Fibroblast of lung (primary cell): ENCODE measurements around the gene SF3B5. TPM values are rescaled to one million over a fixed set of nuclear protein-coding genes. Genes with fewer than 3 reads are reported as not detected.

Experiments
- DNase-seq, 2 donors: peaks; one replicate each; pipeline versions ENCODE4 v3.0.0 to v3.0.0-alpha.2; 2010; ENCODE audit warnings: low read depth in 2 of 2
- H2AFZ ChIP-seq: 2 replicates; pipeline ENCODE4 v1.5.1; 2012; ENCODE audit warnings: low read length, control low read depth, inconsistent platforms
- H3K27ac ChIP-seq: 2 replicates; pipeline ENCODE4 v1.5.1; 2011; ENCODE audit warnings: low read length, control low read depth; ENCODE audit not compliant: insufficient read depth
- H3K27me3 ChIP-seq: 2 replicates; pipeline ENCODE4 v1.5.1; 2011; ENCODE audit warnings: mild to moderate bottlenecking, low read length; ENCODE audit not compliant: control insufficient read depth, insufficient read depth
- H3K36me3 ChIP-seq: 2 replicates; pipeline ENCODE4 v1.5.1; 2011; ENCODE audit warnings: low read length; ENCODE audit not compliant: control insufficient read depth, insufficient read depth
- H3K4me1 ChIP-seq: 2 replicates; pipeline ENCODE4 v1.5.1; 2011; ENCODE audit warnings: low read length; ENCODE audit not compliant: control insufficient read depth, insufficient read depth; ENCODE audit errors: extremely low read depth
- H3K4me2 ChIP-seq: 2 replicates; pipeline ENCODE4 v1.5.1; 2011; ENCODE audit warnings: low read length, control low read depth; ENCODE audit not compliant: insufficient read depth; ENCODE audit errors: extremely low read depth
- H3K4me3 ChIP-seq, 4 experiments: fragments of 200-600 bp in 1 of 4; sonication (generic) in 1 of 4; replicated peaks in 1 of 4; 2 replicates each; pipeline ENCODE4 v1.5.1; 2011 to 2016; ENCODE audit warnings: low read length in 4 of 4, low read depth in 3 of 4, mild to moderate bottlenecking in 3 of 4, control low read depth in 2 of 4, inconsistent platforms in 1 of 4, mixed read lengths in 1 of 4; ENCODE audit not compliant: insufficient read depth in 1 of 4; ENCODE audit errors: control extremely low read depth in 1 of 4
- H3K79me2 ChIP-seq: 2 replicates; pipeline ENCODE4 v1.5.1; 2012; ENCODE audit warnings: mild to moderate bottlenecking, low read length, inconsistent platforms; ENCODE audit not compliant: control insufficient read depth, insufficient read depth
- H3K9ac ChIP-seq: 2 replicates; pipeline ENCODE4 v1.5.1; 2011; ENCODE audit warnings: mild to moderate bottlenecking, low read length, control low read depth; ENCODE audit not compliant: insufficient read depth
- H3K9me3 ChIP-seq: 2 replicates; pipeline ENCODE4 v1.5.1; 2012; ENCODE audit warnings: low read depth, low read length; ENCODE audit not compliant: control insufficient read depth, insufficient read depth
- H4K20me1 ChIP-seq: 2 replicates; pipeline ENCODE4 v1.5.1; 2011; ENCODE audit warnings: low read length; ENCODE audit not compliant: control insufficient read depth, insufficient read depth; ENCODE audit errors: extremely low read depth
- EZH2 ChIP-seq: IDR thresholded peaks from 2 replicates; pipeline ENCODE4 v1.5.1; 2012; ENCODE audit warnings: low read length, control low read depth, mild to moderate bottlenecking; ENCODE audit errors: missing control alignments
- polyA plus RNA-seq, 2 donors: library from polyadenylated mRNA; depleted of rRNA in 1 of 2; stranded (reverse) in 1 of 2; unstranded in 1 of 2; fragments of >200 nt; gene quantifications; 2 replicates each; pipeline ENCODE4 v1.2.1, GENCODE V29; 2011 to 2012; ENCODE audit warnings: missing spikeins in 1 of 2
- total RNA-seq: library from RNA; depleted of rRNA; stranded (reverse); fragments of >200 nt; gene quantifications from 2 replicates; pipeline ENCODE4 v1.2.1, GENCODE V29; 2014
- TF ChIP-seq, protein P1 (sequence below), 2 donors: IDR thresholded peaks in 1 of 2; conservative IDR thresholded peaks in 1 of 2; 1 replicate in 1 of 2; 2 replicates in 1 of 2; pipeline ENCODE4 v1.5.1; 2011 to 2012; ENCODE audit warnings: low read length in 2 of 2, control low read depth in 1 of 2, inconsistent platforms in 1 of 2, low read depth in 1 of 2, mild to moderate bottlenecking in 1 of 2

The SF3B5 gene
- total and polyA plus RNA-seq, 2 donors (not counting 1 experiment from before 2014, with no cell fraction given): 75.1 to 148 TPM

DNA sequence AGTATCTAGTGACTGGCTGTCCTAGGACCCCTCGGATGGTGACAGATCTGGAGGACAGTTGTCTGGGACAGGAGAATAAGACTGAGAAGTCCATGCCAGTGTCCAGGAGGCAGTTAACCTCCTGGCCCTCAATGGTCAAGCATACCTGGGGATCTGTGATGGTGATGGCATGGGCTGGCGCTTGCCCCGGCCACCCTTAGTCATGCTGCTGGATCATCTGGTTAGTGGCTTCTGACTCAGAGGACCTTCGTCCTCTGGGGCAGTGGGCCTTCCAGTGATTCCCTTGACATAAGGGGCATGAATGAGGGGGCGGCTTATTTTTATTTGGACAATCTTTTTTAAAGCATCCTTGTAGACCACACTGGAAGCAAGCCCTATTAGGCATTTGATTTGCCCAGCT, 24.0 kb upstream of the SF3B5 start:
- H3K9ac ChIP-seq: no peak overlapping the region
- no peaks in the 10 kb centered on the region for H4K20me1 ChIP-seq
- DNase-seq: no peak
- H3K27me3 ChIP-seq: no peaks in the 10 kb centered on the region
- no peaks in the 10 kb centered on the region for H3K9me3 ChIP-seq
- H3K36me3 ChIP-seq: no peaks in the 10 kb centered on the region
- no peak overlapping the region for H3K27ac ChIP-seq
- no peak overlapping the region for H3K4me3 ChIP-seq
- H3K4me2 ChIP-seq: no peak overlapping the region
- H2AFZ ChIP-seq: no peak overlapping the region
- TF ChIP-seq, protein P1, sequence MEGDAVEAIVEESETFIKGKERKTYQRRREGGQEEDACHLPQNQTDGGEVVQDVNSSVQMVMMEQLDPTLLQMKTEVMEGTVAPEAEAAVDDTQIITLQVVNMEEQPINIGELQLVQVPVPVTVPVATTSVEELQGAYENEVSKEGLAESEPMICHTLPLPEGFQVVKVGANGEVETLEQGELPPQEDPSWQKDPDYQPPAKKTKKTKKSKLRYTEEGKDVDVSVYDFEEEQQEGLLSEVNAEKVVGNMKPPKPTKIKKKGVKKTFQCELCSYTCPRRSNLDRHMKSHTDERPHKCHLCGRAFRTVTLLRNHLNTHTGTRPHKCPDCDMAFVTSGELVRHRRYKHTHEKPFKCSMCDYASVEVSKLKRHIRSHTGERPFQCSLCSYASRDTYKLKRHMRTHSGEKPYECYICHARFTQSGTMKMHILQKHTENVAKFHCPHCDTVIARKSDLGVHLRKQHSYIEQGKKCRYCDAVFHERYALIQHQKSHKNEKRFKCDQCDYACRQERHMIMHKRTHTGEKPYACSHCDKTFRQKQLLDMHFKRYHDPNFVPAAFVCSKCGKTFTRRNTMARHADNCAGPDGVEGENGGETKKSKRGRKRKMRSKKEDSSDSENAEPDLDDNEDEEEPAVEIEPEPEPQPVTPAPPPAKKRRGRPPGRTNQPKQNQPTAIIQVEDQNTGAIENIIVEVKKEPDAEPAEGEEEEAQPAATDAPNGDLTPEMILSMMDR (conservative IDR thresholded peaks at IDR 0.05 in 1 of 2, IDR thresholded peaks at IDR 0.05 in 1 of 2; ENCODE audit: low read depth in 1 of 2, low read length in 2 of 2): no peak
- TF ChIP-seq EZH2: no peak
- H3K4me1 ChIP-seq: no peaks in the 10 kb centered on the region
- no peaks in the 10 kb centered on the region for H3K79me2 ChIP-seq

DNA sequence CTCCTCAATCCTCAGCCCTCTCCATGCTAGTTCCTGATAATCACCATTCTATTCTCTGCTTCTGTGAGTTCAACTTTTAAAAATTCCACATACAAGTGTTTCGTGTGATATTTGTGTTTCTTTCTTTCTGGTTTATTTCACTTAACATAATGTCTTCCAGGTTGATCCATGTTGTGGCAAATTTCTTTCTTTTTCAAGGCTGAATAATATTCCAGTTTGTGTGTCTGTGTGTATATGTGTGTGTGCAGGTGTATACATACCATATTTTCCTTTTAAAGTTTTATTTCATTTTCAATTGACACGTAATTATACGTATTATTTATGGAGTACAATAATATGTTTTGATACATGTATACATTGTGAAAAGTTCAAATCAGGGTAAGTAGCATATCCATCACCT, 19.8 kb upstream of the SF3B5 start:
- TF ChIP-seq EZH2: no peak
- TF ChIP-seq, protein P1 (conservative IDR thresholded peaks at IDR 0.05 in 1 of 2, IDR thresholded peaks at IDR 0.05 in 1 of 2; ENCODE audit: low read depth in 1 of 2, low read length in 2 of 2): no peak
- no peaks in the 10 kb centered on the region for H3K27me3 ChIP-seq
- H3K4me1 ChIP-seq: no peaks in the 10 kb centered on the region
- DNase-seq: no peak
- no peaks in the 10 kb centered on the region for H3K36me3 ChIP-seq
- H3K79me2 ChIP-seq: no peaks in the 10 kb centered on the region
- H3K4me2 ChIP-seq: no peak overlapping the region
- no peak overlapping the region for H3K27ac ChIP-seq
- no peak overlapping the region for H3K9ac ChIP-seq
- H2AFZ ChIP-seq: no peak overlapping the region
- H4K20me1 ChIP-seq: no peaks in the 10 kb centered on the region
- no peak overlapping the region for H3K4me3 ChIP-seq
- H3K9me3 ChIP-seq: no peaks in the 10 kb centered on the region

DNA sequence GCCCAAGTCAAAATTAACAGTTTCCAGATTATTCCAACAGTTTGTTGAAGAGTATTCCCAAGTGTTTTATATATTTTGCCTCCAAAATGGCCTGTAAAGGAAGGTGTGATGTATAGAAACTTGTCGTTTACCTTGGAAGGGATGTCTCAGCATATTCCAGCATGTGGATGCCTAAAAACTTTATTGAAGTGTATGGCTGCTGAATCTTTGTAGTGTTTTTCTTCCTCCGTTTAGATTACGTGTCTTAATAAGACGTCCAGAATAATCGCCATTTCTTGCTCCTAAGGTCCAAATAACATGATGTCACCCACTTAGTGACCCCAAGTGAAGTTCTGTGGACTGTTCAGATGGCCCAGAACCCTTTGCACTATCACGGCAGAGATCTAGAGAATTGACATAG, 18.0 kb upstream of the SF3B5 start:
- no peak overlapping the region for H3K4me3 ChIP-seq
- no peak overlapping the region for H2AFZ ChIP-seq
- no peaks in the 10 kb centered on the region for H3K79me2 ChIP-seq
- no peaks in the 10 kb centered on the region for H3K36me3 ChIP-seq
- no peaks in the 10 kb centered on the region for H3K9me3 ChIP-seq
- H4K20me1 ChIP-seq: no peaks in the 10 kb centered on the region
- no peaks in the 10 kb centered on the region for H3K27me3 ChIP-seq
- H3K9ac ChIP-seq: no peak overlapping the region
- TF ChIP-seq EZH2: no peak
- TF ChIP-seq, protein P1 (conservative IDR thresholded peaks at IDR 0.05 in 1 of 2, IDR thresholded peaks at IDR 0.05 in 1 of 2; ENCODE audit: low read depth in 1 of 2, low read length in 2 of 2): no peak
- no peaks in the 10 kb centered on the region for H3K4me1 ChIP-seq
- H3K4me2 ChIP-seq: no peak overlapping the region
- DNase-seq: no peak
- H3K27ac ChIP-seq: no peak overlapping the region
